ENCODE data around the gene TBX18. TPM values are rescaled to one million over a fixed set of nuclear protein-coding genes. Genes with fewer than 3 reads are reported as not detected.

TBX18 gene
- total and polyA plus RNA-seq, 9 of the 15 experiments (the other 6 are each of a cell fraction or from before 2014, with no cell fraction given): 4.0 to 36.1 (median 20.7) TPM

DNA sequence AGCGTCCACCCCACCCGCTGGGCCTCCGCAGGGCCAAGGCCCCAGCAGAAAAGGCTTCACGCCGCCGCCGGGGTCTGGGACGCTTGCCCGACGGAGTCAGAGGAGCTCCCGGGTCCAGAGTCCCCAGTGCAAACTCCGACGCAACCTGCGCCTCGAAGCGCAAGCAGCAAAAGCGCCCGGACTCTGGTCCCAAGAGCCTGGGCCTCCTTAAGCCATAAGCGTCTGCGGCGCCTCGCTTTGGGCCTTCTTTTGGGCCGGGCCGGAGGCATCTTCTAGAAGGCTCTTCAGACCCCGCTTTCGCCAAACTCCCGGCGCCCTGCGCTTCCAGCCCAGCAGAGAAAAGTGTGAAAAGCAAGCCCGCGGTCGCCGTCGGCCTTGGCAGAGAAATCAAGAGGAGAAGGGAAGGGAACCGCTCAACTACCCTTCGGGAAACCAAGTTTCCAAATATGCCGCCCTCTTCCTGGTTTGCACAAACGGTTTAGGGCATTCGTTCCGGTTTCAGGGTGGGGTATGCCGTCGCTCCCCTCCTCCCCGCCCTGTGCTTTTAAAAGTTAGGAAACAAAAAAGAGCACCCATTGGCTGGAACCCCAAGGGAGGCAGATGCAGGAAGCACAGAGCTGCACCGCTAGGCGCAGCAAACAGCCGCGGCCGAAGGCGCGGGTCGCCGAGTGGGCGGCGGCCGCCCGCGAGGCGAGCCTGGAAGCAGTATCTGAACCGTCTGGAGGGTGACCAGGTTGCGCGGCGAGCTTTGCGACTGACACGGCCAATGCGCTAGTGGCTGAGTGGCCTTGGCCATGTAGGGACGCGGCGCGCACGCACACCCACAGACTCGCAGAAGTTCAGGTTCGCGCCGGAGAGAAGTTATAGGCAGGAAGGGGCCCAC, 1.2 kb downstream of the TBX18 start (continued):
- TF ChIP-seq COPS2 (conservative IDR thresholded peaks at IDR 0.05) (no peak), TEAD4 (IDR thresholded peaks at IDR 0.05; ENCODE audit: low read length) (peak; percentile 21; the same call in 1 of the 2 replicates), TEAD4 (CRISPR knock-in tag; IDR thresholded peaks at IDR 0.05; ENCODE audit: borderline replicate concordance) (no peak), HDAC1 (IDR thresholded peaks at IDR 0.05) (peak in 1 of 2 experiments; percentile 67; a peak in 1 of 4 replicates), KLF13 (tag; IDR thresholded peaks at IDR 0.05; ENCODE audit: borderline replicate concordance, low read depth) (peak; percentile 94), POU5F1 (IDR thresholded peaks at IDR 0.05; ENCODE audit: borderline replicate concordance, low read depth, low read length, partially characterized antibody) (no peak), BDP1 (IDR thresholded peaks at IDR 0.05; ENCODE audit: insufficient read depth, insufficient read length) (no peak), ZNF124 (CRISPR knock-in tag; IDR thresholded peaks at IDR 0.05) (no peak), KAT7 (CRISPR knock-in tag; IDR thresholded peaks at IDR 0.05; ENCODE audit: borderline replicate concordance) (no peak), CHCHD3 (CRISPR knock-in tag; IDR thresholded peaks at IDR 0.05) (no peak), CBFA2T3 (IDR thresholded peaks at IDR 0.05) (no peak)
- TF ChIP-seq, protein P1, sequence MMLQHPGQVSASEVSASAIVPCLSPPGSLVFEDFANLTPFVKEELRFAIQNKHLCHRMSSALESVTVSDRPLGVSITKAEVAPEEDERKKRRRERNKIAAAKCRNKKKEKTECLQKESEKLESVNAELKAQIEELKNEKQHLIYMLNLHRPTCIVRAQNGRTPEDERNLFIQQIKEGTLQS (IDR thresholded peaks at IDR 0.05): no peak
- TF ChIP-seq, protein P1 (CRISPR knock-in tag; conservative IDR thresholded peaks at IDR 0.05): 0 out of 2 replicates have a peak, but pooled peaks have one; percentile 24
- TF ChIP-seq, protein P2, sequence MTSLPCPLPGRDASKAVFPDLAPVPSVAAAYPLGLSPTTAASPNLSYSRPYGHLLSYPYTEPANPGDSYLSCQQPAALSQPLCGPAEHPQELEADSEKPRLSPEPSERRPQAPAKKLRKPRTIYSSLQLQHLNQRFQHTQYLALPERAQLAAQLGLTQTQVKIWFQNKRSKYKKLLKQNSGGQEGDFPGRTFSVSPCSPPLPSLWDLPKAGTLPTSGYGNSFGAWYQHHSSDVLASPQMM (CRISPR knock-in tag; IDR thresholded peaks at IDR 0.05): no peak
- TF ChIP-seq, protein P3, sequence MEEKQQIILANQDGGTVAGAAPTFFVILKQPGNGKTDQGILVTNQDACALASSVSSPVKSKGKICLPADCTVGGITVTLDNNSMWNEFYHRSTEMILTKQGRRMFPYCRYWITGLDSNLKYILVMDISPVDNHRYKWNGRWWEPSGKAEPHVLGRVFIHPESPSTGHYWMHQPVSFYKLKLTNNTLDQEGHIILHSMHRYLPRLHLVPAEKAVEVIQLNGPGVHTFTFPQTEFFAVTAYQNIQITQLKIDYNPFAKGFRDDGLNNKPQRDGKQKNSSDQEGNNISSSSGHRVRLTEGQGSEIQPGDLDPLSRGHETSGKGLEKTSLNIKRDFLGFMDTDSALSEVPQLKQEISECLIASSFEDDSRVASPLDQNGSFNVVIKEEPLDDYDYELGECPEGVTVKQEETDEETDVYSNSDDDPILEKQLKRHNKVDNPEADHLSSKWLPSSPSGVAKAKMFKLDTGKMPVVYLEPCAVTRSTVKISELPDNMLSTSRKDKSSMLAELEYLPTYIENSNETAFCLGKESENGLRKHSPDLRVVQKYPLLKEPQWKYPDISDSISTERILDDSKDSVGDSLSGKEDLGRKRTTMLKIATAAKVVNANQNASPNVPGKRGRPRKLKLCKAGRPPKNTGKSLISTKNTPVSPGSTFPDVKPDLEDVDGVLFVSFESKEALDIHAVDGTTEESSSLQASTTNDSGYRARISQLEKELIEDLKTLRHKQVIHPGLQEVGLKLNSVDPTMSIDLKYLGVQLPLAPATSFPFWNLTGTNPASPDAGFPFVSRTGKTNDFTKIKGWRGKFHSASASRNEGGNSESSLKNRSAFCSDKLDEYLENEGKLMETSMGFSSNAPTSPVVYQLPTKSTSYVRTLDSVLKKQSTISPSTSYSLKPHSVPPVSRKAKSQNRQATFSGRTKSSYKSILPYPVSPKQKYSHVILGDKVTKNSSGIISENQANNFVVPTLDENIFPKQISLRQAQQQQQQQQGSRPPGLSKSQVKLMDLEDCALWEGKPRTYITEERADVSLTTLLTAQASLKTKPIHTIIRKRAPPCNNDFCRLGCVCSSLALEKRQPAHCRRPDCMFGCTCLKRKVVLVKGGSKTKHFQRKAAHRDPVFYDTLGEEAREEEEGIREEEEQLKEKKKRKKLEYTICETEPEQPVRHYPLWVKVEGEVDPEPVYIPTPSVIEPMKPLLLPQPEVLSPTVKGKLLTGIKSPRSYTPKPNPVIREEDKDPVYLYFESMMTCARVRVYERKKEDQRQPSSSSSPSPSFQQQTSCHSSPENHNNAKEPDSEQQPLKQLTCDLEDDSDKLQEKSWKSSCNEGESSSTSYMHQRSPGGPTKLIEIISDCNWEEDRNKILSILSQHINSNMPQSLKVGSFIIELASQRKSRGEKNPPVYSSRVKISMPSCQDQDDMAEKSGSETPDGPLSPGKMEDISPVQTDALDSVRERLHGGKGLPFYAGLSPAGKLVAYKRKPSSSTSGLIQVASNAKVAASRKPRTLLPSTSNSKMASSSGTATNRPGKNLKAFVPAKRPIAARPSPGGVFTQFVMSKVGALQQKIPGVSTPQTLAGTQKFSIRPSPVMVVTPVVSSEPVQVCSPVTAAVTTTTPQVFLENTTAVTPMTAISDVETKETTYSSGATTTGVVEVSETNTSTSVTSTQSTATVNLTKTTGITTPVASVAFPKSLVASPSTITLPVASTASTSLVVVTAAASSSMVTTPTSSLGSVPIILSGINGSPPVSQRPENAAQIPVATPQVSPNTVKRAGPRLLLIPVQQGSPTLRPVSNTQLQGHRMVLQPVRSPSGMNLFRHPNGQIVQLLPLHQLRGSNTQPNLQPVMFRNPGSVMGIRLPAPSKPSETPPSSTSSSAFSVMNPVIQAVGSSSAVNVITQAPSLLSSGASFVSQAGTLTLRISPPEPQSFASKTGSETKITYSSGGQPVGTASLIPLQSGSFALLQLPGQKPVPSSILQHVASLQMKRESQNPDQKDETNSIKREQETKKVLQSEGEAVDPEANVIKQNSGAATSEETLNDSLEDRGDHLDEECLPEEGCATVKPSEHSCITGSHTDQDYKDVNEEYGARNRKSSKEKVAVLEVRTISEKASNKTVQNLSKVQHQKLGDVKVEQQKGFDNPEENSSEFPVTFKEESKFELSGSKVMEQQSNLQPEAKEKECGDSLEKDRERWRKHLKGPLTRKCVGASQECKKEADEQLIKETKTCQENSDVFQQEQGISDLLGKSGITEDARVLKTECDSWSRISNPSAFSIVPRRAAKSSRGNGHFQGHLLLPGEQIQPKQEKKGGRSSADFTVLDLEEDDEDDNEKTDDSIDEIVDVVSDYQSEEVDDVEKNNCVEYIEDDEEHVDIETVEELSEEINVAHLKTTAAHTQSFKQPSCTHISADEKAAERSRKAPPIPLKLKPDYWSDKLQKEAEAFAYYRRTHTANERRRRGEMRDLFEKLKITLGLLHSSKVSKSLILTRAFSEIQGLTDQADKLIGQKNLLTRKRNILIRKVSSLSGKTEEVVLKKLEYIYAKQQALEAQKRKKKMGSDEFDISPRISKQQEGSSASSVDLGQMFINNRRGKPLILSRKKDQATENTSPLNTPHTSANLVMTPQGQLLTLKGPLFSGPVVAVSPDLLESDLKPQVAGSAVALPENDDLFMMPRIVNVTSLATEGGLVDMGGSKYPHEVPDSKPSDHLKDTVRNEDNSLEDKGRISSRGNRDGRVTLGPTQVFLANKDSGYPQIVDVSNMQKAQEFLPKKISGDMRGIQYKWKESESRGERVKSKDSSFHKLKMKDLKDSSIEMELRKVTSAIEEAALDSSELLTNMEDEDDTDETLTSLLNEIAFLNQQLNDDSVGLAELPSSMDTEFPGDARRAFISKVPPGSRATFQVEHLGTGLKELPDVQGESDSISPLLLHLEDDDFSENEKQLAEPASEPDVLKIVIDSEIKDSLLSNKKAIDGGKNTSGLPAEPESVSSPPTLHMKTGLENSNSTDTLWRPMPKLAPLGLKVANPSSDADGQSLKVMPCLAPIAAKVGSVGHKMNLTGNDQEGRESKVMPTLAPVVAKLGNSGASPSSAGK (IDR thresholded peaks at IDR 0.05): no peak; the same call in 1 of the 2 replicates
